Transverse colon (tissue), 4 donors: Measurements from ENCODE around the gene NUP98. TPM values are rescaled to one million over a fixed set of nuclear protein-coding genes. Genes with fewer than 3 reads are reported as not detected.
A peak's percentile ranks its signal among the peaks of the same experiment; 100 is the strongest.

Experiments used
- DNase-seq: peaks from one replicate; pipeline ENCODE4 v3.0.0-alpha.2; 2019
- H3K27ac ChIP-seq, 4 donors: fragments of 200-600 bp; sonication (generic); 2 replicates each; pipeline ENCODE4 v1.5.1; 2016 to 2018; ENCODE audit warnings: inconsistent platforms in 4 of 4
- H3K27me3 ChIP-seq: fragments of 200-600 bp; sonication (generic); 2 replicates; pipeline ENCODE4 v1.5.1; 2017; ENCODE audit warnings: inconsistent platforms
- H3K36me3 ChIP-seq, 4 donors: fragments of 200-600 bp; sonication (generic); 2 replicates each; pipeline ENCODE4 v1.5.1; 2017 to 2019; ENCODE audit warnings: inconsistent platforms in 4 of 4
- H3K4me1 ChIP-seq, 4 donors: fragments of 200-600 bp; sonication (generic); 2 replicates each; pipeline ENCODE4 v1.5.1; 2017 to 2020; ENCODE audit warnings: inconsistent platforms in 4 of 4
- H3K4me3 ChIP-seq, 4 donors: fragments of 200-600 bp; sonication (generic); 1 replicate in 1 of 4; 2 replicates in 3 of 4; pipeline versions ENCODE4 v1.5.1 to v1.6.1; 2017 to 2019; ENCODE audit warnings: inconsistent platforms in 4 of 4
- H3K9me3 ChIP-seq, 2 donors: fragments of 200-600 bp; sonication (generic); 2 replicates each; pipeline ENCODE4 v1.5.1; 2017 to 2019; ENCODE audit warnings: inconsistent platforms in 2 of 2
- CTCF ChIP-seq, 5 experiments: fragments of 200-600 bp in 3 of 5; fragments of 450-650 bp in 2 of 5; sonication (generic) in 3 of 5; IDR thresholded peaks; 1 replicate in 2 of 5; 2 replicates in 3 of 5; pipeline ENCODE4 v1.5.1; 2016 to 2017; ENCODE audit warnings: antibody characterized with exemption in 5 of 5, inconsistent platforms in 3 of 5, mild to moderate bottlenecking in 2 of 5, moderate library complexity in 1 of 5
- EP300 ChIP-seq: sonication (generic); formaldehyde crosslinking; IDR thresholded peaks from one replicate; pipeline ENCODE4 v1.6.1; 2017; ENCODE audit warnings: antibody characterized with exemption, low read depth
- POLR2A ChIP-seq: fragments of 450-650 bp; IDR thresholded peaks from one replicate; pipeline ENCODE4 v1.6.1; 2016; ENCODE audit warnings: antibody characterized with exemption, mild to moderate bottlenecking, moderate library complexity
- POLR2AphosphoS5 ChIP-seq, 3 donors: sonication (generic); formaldehyde crosslinking; IDR thresholded peaks; one replicate each; pipeline ENCODE4 v1.6.1; 2016; ENCODE audit warnings: antibody characterized with exemption in 3 of 3
- WGBS, 2 donors: methylation state at CpG; one replicate each; pipeline ENCODE4 v1.1.5; 2018; ENCODE audit warnings: low coverage in 1 of 2; 5-methylcytosine and 5-hydroxymethylcytosine counted together
- in situ Hi-C, 4 donors: fragments of 200-750 bp; cut with MboI; loops; one replicate each; pipeline versions ENCODE4 v1.15.0 to v1.15.1; 2017; ENCODE audit warnings: low sequenced_read_pairs in 3 of 4, low pct_ligation_motif_present in 1 of 4, low pct_unique_long_range_greater_than_20kb in 1 of 4
- intact Hi-C: fragments of 100-400 bp; cut with DNase I; formaldehyde crosslinking; loops from one replicate; pipeline ENCODE4 v1.15.1; 2023; ENCODE audit warnings: low total_unique reads
- total RNA-seq, 4 donors: library from RNA; depleted of rRNA; stranded (reverse); fragments of >200 nt; gene quantifications; one replicate each; pipeline ENCODE4 v1.1.0, GENCODE V29; 2016

NUP98 gene
- total RNA-seq, 4 donors from 2014 or later = 37.0 to 103 (median 72.4) TPM

GRCh38 chr11:3834664-3835461, 37.5 kb upstream of the NUP98 start:
- intact Hi-C loops = no loop called here
- WGBS, 2 donors = 76 to 94% methylated on average over 3 to 7 of the region's 7 CpGs
- Histone ChIP-seq H3K27me3 (no peaks in the 10 kb centered on the region), H3K4me3 (no peak overlapping the region), H3K27ac (peak overlapping the region; percentile 50 to 98 (median 72)), H3K36me3 (no peaks in the 10 kb centered on the region), H3K4me1 (peaks cover 20 to 86% (median 37%) of the 10 kb centered on the region in 4 donors), H3K9me3 (no peaks in the 10 kb centered on the region)
- DNase-seq = peak; percentile 59
- in situ Hi-C loops = no loop called here
- TF ChIP-seq POLR2AphosphoS5 (IDR thresholded peaks at IDR 0.05) (peak in 1 of 3 donors; percentile 54), EP300 (no peak)

DNA sequence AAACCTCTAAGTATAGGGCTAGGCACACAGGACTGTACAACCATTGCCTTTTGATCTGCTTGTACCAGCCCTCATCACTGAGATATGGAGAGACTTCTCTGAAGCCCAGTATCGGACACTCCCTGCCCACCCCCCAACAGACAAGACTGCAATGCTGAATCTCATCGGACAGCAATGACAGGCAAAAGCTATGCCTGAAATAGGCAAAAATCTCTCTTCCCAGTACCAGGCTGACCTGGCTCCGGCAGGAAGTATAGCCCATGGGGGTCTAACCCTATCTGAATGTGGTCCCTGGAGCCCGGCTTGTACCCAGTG, 37.0 kb upstream of the NUP98 start:
- H3K9me3 ChIP-seq = no peaks in the 10 kb centered on the region
- TF ChIP-seq POLR2A (no peak), CTCF (IDR thresholded peaks at IDR 0.05) (no peak), EP300 (no peak), POLR2AphosphoS5 (IDR thresholded peaks at IDR 0.05) (no peak)
- no peak for DNase-seq
- no peaks in the 10 kb centered on the region for H3K36me3 ChIP-seq
- in situ Hi-C loops (no loop called here), intact Hi-C loops (no loop called here)
- H3K27ac ChIP-seq = peak overlapping the region in 3 of 4 donors; percentile 11 to 74 (median 45)
- H3K4me3 ChIP-seq = no peak overlapping the region
- H3K27me3 ChIP-seq = no peaks in the 10 kb centered on the region
- H3K4me1 ChIP-seq = peaks cover 20 to 80% (median 33%) of the 10 kb centered on the region in 4 donors
- 82% methylated on average over 4 of the region's 4 CpGs; no CpG with 5 or more reads in 1 of the 2 donors for WGBS, 2 donors

- intact Hi-C loops (no loop called here), in situ Hi-C loops (no loop called here)
- Histone ChIP-seq H3K27me3 (no peaks in the 10 kb centered on the region), H3K4me1 (peaks cover 20 to 72% (median 31%) of the 10 kb centered on the region in 4 donors), H3K4me3 (no peak overlapping the region), H3K36me3 (no peaks in the 10 kb centered on the region), H3K9me3 (no peaks in the 10 kb centered on the region), H3K27ac (peak overlapping the region in 1 of 4 donors; percentile 7)
- WGBS, 2 donors = 96% methylated on average over 2 of the region's 2 CpGs; no CpG with 5 or more reads in 1 of the 2 donors
- no peak for TF ChIP-seq POLR2A
- no peak for TF ChIP-seq CTCF (IDR thresholded peaks at IDR 0.05)
- no peak for TF ChIP-seq EP300
- TF ChIP-seq POLR2AphosphoS5 (IDR thresholded peaks at IDR 0.05) = no peak
- DNase-seq = no peak
Measured at GRCh38 chr11:3833449-3833848, 36.1 kb upstream of the NUP98 start.

DNA sequence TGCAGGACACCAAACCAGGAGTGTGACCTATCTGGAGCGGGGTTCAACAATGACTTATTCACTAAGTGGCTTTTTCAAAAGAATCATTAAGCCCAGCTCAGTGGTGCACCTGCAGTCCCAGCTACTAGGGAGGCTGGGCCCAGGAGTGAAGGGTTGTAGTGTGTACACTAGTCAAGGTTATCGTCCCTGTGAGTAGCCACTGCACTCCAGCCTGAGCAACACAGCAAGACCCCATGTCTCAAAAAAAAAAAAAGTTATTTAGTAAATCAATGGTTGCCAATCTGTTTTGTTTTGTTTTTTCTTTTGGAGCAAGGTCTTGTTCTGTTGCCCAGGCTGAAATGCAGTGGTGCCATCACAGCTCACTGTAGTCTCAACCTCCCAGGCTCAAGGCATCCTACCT, 35.5 kb upstream of the NUP98 start:
- Histone ChIP-seq H3K27me3 (no peaks in the 10 kb centered on the region), H3K27ac (peak overlapping the region in 3 of 4 donors; percentile 13 to 50 (median 17)), H3K4me1 (peaks cover 20 to 65% (median 29%) of the 10 kb centered on the region in 4 donors), H3K36me3 (peaks cover 0 to 2% (median 0%) of the 10 kb centered on the region in 4 donors), H3K4me3 (no peak overlapping the region), H3K9me3 (no peaks in the 10 kb centered on the region)
- 98% methylated on average over 2 of the region's 2 CpGs; no CpG with 5 or more reads in 1 of the 2 donors for WGBS, 2 donors
- in situ Hi-C loops = no loop called here
- no peak for TF ChIP-seq CTCF (IDR thresholded peaks at IDR 0.05)
- TF ChIP-seq POLR2AphosphoS5 (IDR thresholded peaks at IDR 0.05) = no peak
- no peak for TF ChIP-seq POLR2A
- TF ChIP-seq EP300 = no peak
- no peak for DNase-seq
- intact Hi-C loops = no loop called here
